ENCODE data around the gene NUP133.
"Not testable (repeated sequence)": the region's sequence is repeated elsewhere in the genome, so short reads cannot be mapped to it uniquely, and the experiment has no call there.

Gene NUP133

DNA sequence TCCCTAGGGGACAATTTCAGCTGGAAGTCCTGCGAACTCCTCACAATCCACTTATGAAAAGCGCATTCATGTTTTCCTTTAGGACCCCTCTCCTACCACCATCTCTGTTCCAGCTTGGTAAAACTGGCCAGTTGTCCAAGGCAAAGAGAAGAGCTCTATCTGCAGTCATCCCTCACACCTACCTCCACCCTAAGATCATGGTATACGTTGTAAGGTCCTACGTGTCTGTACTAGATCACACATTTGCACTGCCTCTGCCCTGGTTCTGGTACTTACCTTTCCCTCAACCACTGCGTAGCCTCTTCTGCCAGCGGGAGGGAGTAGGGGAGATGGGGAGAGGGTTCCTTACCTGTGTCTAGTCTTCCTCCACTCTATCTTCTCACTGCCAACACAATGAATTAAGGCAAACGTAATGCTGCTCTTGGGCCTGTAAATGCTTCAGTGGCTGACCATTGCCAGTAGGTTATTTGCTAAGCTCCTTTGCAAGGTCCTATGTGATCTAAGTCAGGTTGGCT, 739 bp upstream of the NUP133 start:
- no peak for DNase-seq

DNA sequence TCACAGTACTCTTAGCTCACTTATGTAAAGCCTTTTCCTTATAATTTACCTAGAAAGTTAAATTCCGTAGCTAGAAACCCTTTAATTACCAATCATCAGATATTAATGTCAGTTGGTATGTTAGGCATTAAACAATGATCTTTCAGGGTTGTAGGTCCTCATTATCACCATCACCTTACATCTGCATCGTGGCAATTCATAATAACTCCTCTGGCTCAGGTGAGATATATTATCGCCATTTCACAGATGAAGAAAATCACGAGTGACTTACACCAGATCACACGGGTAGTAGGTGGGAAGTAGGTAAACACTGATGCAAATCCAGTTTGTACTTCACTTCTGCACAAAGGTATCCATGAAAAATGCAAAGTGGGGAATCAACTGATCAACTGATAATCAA, 639 bp downstream of the NUP133 start:
- DNase-seq, result no peak

DNA sequence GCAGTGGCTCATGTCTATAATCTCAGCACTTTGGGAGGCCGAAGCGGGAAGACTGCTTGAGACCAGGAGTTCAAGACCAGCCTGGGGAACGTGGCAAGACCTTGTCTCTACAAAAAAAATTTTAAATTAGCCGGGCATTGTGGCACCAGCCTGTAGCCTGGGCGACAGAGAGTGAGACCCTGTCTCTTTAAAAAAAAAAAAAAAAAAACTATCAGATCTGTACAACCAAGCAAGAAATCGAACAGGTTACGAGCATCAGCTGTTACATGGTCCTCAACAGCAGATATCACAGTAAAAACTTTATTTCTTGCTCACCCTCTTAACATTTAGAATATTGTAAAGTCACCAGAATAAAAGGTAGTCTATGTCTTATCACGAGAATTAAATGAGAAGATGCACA, 1.5 kb downstream of the NUP133 start:
- DNase-seq, result no peak

DNA sequence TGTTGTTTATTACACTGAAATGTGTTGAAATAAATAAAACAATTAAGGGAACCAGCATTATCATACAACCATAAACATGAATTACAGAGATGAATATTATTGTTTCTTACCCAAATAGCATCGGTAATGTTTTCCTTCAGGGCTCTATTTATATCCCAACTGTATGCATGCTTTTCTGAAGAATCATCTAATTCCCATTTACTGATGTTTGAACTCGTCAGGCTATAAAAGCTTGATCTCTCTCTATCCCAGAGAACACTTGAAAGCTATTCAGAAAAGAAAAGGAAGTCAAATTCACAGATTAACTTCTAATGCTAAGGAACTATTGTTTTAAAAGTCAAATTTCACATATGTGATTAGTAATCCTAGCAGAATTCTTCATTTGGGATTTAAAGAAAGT, 12.4 kb downstream of the NUP133 start:
- no peak for DNase-seq

DNA sequence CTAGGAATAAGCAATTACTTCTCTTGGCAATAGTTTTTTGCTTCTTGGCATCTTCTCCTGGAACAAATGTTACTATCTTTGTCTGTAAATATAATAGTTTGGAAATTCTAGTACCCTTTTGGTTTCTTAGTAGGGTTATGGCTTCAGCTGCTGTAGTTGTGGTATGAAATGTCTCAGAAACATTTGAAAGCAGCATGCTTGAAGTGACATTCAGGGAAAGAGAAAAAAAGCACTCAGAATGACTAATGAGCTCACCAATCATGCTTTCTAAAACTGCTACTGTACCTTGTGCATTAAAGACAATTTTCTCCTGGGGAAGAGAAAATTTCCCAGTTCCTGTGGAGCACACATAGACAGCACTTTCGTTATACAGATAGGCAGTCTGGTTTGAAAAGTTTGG, 21.0 kb downstream of the NUP133 start:
- no peak for DNase-seq

DNA sequence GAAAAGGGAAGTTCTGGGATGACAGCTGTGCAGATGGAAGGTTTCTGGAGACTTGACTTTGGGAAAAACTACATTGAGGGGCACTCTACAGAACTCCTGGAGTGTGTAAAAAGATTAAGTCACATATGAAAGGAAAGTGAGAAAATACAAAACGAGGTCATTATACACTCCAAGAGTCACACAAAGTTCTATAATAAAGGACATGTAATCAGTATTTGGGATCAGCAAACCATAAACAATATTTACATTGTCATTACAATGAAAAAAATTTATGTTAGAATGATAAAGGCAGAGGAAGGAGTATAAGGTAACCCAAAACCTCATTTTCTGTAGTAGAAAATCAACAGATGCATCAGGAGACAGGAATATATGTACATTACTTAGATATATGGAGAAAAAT, 22.8 kb downstream of the NUP133 start:
- no peak for DNase-seq

DNA sequence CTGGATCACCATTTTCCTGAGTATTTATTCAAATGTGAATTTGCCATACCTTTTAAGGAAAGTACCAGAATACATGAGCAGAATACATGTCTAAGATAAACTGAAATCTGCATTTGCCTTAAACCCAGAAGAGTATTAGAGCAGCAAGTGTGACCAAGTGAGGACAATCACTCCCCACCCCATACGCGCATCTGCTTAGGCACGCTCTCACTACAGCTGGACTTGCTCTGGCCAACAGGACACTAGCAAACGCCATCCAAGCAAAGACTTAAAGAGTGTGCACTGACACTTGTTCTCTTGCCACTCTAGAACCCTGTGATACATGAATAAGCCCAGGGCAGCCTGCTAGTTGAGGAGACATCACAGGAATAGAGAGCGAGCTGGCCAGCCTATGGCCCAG, 25.6 kb downstream of the NUP133 start:
- DNase-seq, result no peak

DNA sequence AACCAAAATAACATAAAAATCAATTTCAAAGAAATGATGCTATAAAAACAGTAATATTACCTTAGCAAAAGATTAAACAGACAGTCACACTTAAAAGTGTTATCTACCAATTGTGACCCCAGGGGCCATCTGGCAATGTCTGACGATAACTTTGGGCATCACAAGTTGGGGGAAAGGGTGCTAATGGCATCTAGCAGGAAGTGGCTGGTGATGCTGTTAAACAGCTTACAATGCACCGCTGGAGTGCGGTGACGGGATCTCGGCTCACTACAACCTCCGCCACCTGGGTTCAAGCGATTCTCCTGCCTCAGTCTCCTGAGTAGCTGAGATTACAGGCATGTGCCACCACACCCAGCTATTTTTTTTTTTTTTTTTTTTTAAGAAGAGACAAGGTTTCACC, 27.6 kb downstream of the NUP133 start:
- DNase-seq, result no peak

DNA sequence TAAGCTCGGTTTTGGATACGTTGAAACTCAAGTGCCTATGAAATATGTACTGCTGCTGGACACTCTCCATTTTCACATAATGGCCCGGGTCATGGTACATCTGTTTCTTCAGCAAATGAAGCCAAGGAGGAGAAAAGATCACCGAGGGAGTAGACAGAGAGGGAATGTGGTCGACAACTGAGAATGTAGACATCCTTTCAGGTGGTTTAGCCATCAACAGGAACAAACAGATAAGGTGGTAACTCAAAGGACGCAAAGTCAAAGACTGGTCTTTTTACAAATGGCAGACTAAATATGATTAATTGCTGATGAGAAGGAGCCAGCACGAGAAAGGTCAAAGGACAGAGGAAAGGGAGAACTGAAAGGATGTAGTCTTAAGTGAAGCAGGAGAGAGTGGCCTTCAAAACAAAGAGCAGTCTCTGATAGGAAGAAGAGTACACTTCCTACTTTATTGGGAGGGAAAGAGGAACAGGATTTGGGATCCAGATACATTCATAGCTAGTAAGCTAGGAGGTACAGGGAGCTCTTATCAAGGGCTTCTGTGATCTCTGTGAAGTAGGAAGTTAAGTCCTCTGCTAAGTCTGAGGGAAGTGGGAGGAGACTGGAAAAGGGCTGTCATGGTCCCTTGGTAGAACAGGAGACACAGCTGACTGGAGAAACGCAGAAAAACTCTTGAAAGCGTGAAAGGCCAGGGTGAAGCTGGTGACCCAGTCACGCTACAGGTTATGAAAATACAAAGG, 28.3 kb downstream of the NUP133 start:
- DNase-seq, result no peak

DNA sequence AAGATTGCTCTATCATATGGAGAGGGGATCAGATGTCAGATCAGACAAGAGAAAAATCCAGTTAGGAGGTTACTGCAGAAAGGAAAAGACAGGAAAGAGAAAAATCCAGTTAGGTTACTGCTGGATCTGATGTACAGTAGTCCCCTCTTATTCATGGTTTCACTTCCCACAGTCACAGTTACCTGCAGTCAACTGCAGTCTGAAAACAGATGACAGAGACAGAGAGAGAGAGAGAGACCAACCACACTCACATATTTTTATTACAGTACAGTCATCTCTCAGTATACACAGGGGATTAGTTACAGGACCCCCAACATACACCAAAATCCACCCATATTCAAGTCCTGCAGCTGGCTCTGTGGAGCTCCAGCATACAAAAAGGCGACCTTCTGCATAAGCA, 29.3 kb downstream of the NUP133 start:
- no peak for DNase-seq

DNA sequence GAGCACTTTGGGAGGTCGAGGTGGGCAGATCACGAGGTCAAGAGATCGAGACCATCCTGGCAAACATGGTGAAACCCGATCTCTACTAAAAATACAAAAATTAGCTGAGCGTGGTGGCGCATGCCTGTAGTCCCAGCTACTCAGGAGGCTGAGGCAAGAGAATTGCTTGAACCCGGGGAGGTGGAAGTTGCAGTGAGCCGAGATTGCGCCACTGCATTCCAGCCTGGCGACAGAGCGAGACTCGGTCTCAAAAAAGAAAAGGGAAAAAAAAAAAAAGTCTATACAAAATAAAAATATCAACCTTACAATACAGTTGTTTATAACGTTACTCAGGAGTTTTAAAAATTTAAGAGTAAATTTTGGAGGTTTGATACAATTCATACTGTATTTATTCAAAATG, 32.3 kb downstream of the NUP133 start:
- not testable (repeated sequence) for DNase-seq

DNA sequence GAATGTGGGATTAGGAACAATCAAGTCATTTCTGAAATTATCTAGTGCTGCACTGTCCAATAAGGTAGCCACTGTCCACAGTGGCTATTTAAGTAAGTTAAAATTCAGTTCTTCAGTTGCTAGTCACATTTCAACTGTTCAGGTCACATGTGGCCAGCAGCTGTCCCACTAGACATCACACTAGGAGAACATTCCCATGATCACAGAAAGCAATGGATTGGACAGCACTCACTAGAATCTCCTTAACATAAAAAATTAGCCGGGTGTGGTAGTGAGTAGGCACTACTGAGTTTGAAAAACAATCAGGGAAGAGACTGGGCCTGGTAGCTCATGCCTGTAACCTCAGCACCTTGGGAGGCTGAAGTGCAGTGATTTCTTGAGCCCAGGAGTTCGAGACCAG, 33.6 kb downstream of the NUP133 start:
- DNase-seq, result no peak

DNA sequence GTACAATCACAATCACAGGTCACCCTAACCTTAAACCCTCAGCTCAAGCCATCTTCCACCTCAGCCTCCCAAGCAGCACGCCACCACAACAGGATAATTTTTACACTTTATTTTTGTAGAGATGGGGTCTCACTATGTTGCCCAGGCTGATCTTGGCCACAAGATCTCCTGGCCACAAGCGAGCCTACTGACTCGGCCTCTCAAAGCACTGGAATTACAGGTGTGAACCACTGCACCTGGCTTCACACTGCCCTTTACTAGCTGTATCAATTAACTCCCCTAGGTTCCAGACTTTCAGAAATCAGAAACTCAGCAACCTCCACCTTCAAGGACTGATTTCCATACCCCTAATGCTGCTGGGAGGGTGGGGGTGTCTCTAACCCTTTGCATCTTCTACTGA, 37.0 kb downstream of the NUP133 start:
- no peak for DNase-seq

DNA sequence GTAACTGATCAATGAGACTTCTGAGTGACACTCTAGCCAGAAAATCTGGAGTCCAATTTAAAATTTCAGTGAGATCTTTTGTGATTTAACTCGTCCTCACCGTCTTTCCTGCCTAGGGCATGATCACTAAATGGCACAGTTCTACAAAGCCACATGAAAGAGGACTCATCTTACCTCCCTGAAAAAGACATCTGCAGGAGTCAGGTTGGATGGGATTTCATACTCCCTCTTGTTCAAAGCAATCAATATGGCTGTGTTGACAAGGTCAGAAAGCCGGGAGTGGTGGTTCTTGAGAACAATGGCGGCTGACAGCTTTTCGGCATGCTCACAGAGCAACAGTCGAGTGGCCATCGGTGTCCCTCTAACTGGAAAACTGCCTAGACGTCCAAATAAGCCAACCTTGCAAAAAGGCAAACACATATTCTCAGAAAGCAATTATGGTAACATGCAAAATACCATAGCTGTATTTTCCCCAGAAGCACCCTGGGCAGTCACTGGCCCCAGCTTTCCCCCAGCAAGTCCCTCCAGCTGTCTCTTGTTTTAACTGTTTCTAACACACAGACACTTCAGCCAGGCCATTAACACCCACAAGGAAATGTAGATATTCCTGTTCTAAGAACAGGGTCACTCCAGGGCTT, 37.6 kb downstream of the NUP133 start:
- no peak for DNase-seq

DNA sequence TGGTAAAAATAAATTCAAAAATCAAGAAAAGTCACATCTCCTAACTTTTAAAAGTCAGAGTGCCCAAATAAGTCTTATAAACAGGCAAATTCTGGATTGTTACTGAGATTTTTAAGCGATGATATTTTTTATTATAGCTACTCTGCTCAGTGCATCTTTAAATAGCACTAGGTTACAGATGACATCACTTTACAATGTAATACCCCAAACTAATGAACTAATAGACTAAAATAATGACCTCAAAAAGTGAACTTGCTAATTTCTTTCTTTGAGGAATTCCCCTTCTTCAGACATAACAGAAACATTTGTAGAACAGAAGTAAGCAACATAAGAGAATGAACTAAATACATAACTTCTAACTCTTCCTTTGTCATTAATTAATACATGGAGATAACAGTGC, 41.3 kb downstream of the NUP133 start:
- no peak for DNase-seq

DNA sequence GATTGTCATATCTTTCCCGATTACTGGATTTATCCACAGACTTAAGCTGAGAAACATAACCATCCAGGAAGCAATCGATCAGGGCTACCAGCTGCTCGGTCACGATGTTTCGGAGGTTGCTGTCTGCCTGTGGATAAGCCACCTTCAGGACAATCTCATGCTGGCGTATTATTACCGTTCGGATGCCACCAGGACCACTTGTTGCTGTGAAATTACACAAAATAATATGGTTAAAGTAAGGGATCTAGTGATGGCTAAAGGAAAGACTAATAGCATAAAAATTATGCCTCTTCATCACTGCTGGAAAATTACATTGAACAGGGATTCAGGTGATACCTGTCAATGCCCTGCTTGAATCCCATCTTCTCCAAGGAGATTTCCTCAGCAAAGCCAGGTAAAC, 43.5 kb downstream of the NUP133 start:
- DNase-seq, result no peak

DNA sequence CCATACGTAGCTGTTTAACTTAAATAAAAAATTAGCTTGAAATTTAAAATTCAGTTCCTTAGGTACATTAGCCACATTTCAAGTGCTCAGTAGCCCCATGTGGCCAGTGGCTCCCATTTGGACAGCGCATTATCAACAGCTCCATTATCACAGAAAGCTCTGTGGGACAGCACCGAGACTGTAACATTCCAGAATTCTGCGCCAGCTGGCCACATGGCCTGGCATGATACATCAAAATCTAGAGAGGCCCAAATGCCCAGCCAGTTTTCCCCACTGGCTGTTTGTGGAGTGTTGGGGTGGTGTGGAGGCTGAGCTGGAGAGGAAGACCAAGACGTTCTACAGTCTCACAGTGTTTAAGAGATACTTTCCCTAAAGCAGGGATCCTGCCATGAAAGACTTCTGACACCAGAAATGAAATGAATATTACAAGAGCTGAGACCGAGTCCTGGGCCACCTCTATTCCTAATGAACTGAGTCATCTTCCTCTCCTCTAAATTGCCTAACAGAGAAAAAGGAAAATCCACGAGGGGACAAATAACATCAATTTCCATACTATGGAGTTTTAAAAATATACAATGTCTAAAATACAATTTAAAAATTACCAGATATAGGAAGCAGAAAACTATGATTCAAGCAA, 47.0 kb downstream of the NUP133 start:
- DNase-seq, result no peak

DNA sequence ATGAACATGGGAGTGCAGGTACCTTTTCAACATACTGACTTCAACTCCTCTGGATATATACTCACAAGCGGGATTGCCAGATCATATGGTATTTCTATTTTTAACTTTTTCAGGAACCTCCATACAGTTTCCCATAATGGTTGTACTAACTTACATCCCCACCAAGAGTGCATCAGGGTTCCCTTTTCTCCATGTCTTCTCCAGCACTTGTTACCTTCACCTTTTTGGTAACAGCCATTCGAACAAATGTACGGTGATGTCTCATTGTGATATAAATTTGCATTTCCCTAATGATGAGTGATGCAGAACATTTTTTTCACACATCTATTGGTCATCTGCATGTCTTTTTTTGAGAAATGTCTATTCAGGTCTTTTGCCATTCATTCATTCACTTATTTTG, 48.3 kb downstream of the NUP133 start:
- DNase-seq, result no peak

DNA sequence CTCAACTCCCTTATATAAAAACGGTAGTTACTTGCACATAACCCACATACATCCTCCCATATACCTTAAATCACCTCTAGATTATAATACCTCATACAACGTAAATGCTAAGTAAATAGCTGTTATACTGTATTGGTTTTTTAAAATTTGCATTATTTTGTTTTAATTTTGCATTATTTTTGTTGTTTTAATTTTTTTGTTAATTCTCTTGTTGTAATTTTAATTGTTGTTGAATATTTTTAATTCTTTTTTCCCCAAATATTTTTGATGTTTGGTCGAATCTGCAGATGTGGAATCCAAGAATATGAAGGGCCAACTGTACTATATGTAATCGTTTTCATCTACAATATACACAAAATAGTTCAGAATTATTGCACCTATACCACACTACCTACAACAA, 50.7 kb downstream of the NUP133 start:
- no peak for DNase-seq

DNA sequence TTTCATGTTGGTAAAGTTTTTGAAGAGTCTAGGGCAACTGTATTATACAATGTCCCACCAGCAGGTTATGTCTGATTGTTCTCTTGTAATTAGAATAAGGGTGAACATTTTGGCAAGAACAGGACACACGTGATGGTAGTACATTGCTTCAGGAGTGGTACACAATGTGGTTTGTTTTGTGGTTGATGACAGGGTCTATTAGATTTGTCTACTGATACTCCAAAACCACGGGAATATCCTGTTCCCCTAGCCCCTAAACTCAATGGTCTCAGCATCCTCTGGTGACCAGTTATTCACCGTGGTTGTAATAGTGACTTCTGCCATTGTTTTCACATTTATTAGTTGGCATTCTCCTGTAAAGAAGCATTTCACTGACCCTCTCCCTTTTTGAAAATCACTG, 52.1 kb downstream of the NUP133 start:
- DNase-seq, result no peak

DNA sequence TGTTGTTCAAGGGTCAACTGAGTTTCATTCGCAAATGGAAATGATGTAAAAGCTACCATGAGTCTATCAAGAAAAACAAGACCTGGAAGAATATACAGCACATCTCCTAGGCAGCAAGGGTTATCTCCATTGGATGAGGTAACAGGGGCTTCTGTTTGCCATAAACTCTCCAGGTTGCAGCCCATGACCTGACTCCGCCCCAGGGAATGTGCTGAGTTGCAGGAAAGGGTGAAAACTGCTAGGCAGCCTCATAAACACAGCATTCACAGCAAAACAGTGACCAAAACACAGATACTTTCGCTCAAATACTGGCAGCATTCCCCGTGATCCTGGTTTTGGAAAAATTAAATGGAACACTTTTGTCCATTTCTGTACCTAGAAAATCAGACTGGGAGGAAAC, 54.1 kb downstream of the NUP133 start:
- no peak for DNase-seq

DNA sequence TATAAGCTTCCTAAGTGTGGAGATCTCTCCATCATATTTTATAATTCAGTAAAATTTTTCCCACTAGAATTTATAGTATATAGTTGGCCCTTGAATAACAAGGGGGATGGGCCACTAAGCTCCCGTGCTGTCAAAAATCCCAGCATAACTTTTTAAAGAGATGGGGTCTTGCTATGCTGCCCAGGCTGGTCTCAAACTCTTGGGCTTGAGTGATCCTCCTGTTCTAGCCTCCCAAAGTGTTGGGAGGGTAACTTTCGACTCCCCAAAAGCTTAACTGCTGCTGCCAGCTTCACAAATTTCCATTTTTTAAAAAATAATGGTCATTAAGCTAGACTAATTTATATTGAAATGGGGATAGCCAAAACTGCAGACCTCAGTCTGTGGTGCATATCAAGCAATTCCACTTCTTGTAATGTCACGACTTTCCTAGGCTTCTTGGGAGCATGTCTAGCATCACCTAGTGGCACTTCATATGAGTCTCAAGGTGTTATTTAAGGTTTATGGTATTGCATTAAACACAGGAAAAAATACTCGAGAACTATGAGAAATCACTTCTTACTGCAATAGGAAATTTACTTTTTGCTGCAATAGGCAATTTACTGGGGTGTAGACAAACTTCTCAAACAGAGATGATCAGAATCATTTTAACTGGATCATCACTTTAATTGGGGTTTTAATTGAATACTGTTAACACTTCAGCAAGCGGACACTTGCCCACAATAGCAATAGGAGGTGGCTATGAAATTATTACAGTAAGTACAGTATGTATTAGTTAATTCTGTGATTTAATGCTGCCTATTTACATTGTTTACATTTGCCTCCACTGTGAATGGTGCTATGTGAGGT, 55.0 kb downstream of the NUP133 start:
- DNase-seq, result no peak

DNA sequence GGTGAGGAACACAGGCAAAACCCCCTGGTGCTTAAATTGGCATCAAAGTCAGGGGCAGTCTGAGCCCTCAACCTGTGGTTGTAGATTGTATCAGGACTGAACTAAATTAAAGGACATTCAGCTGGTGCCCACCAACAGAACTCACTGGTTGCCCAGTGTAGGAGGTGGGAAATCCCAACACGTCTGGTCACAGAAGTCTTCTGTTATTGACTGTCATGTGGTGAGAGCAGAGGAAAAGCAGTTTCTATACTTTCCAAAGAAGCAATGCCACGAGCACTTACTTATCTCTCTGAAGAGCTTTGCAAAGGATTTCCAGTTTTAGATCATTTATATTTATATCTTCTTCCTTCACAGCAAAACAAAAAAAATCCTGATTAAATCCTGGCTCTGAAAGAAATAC, 59.3 kb downstream of the NUP133 start:
- DNase-seq, result no peak

Data from GF-D8 (cell line).